DMS 273 (cell line): ENCODE measurements around the gene NPY.

Source experiments
- DNase-seq: peaks from one replicate; lab custom pipeline; 2025; ENCODE audit not compliant: unreplicated experiment; lab: John Stamatoyannopoulos, UW

NPY gene

GRCh38 chr7:24312588-24312987, 28.6 kb downstream of the NPY start:
- no peak for DNase-seq

DNA sequence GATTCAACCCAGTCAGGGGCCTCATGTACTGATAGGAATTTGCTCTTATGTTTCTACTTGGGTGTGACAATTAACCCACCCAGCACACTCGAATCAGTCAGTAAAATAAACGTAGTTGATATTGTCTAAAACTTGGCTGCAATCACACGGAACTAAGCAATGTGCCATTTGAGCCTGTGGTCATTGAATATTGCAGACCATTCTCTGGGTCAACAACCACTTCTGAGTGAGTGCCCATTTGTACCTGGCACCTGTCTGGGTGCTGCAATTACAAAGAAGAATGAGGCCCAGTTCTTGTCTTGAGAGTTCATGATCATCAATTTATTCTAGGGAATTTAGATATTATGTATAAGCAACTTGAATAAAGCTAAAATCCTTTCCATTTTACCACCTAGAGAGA, 29.8 kb downstream of the NPY start:
- DNase-seq, result no peak

DNA sequence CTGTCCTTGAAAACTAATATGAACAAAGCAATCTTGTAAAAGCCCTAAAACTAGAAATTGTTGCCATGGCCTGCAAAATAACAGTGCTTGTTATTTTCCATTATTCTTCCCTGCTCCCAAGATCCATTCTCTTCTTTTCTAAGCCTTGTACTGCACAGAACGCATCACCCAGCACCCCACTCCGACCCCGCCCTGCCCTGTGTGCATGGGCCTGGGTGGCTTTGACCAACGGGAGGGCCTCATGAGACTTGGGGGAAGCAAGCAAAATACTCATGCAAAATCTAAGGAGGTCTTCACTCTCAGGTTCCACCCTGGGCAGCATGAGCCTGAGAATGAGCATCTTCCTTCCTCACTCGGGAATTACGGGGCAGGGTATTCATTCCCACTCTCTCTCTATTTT, 32.4 kb downstream of the NPY start:
- no peak for DNase-seq

DNA sequence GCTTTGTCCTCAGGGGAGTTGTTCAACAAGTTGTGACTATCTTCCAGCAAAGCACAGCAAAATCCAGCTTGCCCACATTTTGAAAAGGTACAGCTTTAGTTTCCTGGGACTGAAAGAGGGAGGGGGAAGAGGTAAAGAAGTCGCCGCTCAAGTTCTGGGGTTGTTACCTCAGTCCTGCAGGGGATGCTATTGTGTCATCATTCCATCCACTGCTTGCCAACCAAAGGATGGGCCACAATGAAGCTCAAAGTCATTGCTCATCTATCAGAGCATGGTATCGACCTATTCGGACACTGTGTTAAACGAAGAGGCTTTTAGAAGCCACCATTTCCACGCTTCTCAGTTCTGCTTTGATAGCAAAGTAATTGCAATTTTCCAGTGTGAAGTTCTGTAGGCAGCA, 34.3 kb downstream of the NPY start:
- DNase-seq, result peak; percentile 66

GRCh38 chr7:24319209-24319608, 35.2 kb downstream of the NPY start:
- no peak for DNase-seq

- no peak for DNase-seq
These were observed 40.0 kb downstream of the NPY start for GRCh38 chr7:24323961-24324480.

DNA sequence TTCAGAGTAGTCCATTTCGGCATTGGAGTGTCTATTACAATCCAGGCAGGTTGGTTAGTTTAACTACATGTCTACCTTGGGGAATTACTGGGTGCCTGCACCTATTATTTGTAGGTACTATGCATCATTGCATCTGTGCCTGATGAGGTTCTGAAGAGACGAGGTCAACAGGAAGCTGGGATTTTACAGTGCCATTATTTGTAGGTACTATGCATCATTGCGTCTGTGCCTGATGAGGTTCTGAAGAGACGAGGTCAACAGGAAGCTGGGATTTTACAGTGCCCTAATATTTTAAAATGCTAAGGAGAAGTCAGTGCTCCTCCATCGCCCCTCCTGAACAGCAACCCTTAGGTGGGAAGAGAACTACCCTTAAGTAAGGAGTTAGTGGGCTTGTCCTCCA, 41.7 kb downstream of the NPY start:
- DNase-seq, result no peak

DNA sequence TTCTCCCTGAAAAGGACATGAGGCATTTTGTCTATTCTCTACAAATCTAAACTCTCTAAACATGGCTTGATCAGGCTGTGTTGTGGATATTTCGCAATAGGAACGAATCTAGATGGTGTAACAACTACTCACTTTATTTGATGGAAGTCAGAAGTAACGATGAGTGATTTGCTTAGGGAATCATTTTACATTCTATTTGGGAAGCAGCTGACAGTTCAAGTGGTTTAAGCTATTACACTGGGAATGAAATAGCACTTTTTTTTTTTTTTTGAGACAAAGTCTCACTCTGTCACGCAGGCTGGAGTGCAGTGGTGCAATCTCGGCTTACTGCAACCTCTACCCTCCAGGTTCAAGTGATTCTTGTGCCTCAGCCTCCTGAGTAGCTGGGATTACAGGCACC, 44.1 kb downstream of the NPY start:
- no peak for DNase-seq

DNA sequence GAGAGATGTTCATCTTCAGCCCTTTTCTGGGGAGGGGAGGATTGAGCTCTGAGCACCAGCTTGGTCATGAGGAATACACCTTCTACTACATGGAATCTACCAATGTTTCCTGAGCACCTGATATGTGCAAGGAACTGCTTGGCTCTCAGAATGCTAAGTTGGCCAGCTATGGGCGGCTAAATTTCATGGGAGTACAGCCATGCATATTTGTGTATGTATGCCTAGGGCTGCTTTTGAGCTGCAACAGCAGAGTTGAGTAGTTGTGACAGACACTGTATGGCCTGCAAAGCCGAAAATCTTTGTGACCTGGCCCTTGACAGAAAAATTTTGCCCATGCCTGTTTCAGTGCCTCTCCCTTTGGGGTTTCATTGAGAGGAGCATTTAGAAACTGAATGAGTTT, 44.9 kb downstream of the NPY start:
- no peak for DNase-seq

- DNase-seq, result peak; percentile 85
These were observed 50.0 kb downstream of the NPY start for GRCh38 chr7:24334012-24334411.

GRCh38 chr7:24334627-24335026, 50.6 kb downstream of the NPY start:
- DNase-seq, result no peak

DNA sequence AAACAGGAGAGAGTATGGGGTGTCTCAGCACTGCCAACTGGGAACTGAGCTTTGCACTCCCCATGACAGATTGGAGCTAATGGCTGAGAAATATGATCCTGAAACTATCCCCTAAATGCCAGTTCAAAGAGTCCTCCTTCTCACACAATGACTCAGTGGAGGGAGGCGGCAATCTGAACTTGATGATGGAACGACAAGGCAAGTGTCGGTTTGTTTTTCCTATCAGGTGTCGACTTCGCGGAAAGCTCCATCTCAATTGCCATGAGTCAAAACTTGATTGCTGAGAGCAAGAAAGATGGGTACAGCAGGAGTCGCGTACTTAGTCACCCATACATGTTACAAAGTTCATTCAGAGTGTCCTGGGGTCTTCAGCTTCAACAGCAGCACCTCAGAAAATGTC, 52.5 kb downstream of the NPY start:
- peak; percentile 88 for DNase-seq

GRCh38 chr7:24337180-24337579, 53.2 kb downstream of the NPY start:
- DNase-seq, result peak; percentile 71

DNA sequence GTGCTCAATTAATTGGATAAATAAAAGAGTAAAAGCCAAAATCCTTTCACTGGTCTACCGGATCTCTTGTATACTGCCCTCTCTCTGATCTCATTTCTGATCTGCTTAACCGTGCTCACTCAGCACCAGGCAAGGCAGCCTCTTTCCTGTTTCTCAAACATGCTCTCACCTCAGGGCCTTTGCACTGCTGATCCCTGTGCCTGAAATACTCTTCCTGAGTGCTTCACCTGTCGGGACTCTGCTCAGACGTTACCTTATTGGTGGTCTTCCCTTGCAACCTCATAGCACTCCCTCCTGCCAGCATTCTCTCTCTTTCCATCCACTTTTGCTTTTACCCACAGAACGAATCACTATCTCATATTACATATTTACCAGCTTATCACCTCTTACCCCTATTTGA, 55.6 kb downstream of the NPY start:
- DNase-seq, result no peak

- DNase-seq, result no peak
These were observed 56.7 kb downstream of the NPY start for GRCh38 chr7:24340727-24341126.
